GM18519 (cell line): Measurements from ENCODE around the gene CHST12.
"Not testable (repeated sequence)": the region's sequence is repeated elsewhere in the genome, so short reads cannot be mapped to it uniquely, and the experiment has no call there.

ENCODE experiments used
- ATAC-seq: cut with Tn5 transposase; IDR thresholded peaks from one replicate; pipeline ENCODE4 v1.9.1; 2021; ENCODE audit warnings: mild to moderate bottlenecking, moderate library complexity; ENCODE audit not compliant: unreplicated experiment, low FRiP score

The CHST12 gene

DNA sequence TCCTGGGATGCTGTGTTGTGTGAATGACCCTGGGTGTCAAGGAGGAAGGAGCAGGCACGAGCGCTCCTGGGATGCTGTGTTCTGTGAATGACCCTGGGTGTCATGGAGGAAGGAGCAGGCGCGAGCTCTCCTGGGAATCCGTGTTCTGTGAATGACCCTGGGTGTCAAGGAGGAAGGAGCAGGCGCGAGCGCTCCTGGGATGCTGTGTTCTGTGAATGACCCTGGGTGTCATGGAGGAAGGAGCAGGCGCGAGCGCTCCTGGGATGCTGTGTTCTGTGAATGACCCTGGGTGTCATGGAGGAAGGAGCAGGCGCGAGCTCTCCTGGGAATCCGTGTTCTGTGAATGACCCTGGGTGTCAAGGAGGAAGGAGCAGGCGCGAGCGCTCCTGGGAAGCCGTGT lies 25.9 kb upstream of the CHST12 start:
- not testable (repeated sequence) for ATAC-seq

GRCh38 chr7:2378125-2378524 lies 25.3 kb upstream of the CHST12 start:
- ATAC-seq = not testable (repeated sequence)

GRCh38 chr7:2379161-2379560 lies 24.2 kb upstream of the CHST12 start:
- ATAC-seq = no peak

DNA sequence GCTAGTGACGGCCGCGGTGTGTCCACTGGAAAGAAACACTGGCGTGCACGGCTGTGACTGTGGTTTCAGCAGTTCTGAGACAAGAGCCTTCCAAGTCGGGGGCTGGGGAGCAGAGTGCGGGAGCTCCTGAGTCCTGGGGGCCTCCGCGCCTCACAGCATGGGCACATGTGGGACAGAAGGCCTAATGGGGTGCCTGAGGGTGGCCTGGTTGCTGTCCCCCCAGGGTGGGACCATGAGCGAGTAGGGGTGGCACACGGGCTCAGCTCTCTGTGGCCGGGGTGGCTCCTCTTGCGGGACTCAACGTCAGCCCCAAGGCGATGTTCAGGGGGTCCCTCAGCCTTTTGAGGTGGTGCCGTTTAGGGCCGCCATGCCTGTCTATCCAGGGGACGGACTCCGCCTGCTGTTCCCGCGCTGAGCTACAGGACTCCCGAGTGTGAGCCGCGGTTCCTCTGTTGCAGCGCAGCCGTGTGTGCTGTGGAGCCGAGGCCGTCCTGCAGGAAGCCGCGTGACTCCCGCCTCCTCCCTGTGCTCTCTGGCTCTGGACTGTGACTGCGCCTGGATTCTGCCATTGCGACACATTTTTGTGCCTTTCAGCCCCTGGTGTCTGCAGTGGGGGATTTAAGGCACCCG lies 23.5 kb upstream of the CHST12 start:
- no peak for ATAC-seq

- ATAC-seq = no peak
Observed at GRCh38 chr7:2380461-2380860, 22.9 kb upstream of the CHST12 start.

DNA sequence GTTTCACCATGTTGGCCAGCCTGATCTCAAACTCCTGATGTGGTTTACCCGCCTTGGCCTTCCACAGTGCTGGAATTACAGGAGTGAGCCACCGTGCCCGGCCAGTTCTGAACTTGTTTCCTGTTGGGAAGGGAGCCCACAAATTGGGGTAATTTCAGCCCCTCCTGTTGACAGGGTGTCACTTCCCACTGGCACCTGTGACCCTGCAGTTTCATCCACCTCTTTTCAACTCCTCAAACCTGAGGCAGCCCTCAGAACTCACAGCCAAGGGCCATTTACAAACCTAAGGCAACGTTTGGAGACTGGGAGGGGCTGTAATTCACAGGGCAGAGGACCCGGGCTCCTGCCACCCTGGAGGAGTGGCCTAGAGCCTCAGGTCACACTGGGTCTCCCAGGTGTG lies 22.2 kb upstream of the CHST12 start:
- ATAC-seq = no peak

GRCh38 chr7:2381881-2382509 lies 21.4 kb upstream of the CHST12 start:
- no peak for ATAC-seq

DNA sequence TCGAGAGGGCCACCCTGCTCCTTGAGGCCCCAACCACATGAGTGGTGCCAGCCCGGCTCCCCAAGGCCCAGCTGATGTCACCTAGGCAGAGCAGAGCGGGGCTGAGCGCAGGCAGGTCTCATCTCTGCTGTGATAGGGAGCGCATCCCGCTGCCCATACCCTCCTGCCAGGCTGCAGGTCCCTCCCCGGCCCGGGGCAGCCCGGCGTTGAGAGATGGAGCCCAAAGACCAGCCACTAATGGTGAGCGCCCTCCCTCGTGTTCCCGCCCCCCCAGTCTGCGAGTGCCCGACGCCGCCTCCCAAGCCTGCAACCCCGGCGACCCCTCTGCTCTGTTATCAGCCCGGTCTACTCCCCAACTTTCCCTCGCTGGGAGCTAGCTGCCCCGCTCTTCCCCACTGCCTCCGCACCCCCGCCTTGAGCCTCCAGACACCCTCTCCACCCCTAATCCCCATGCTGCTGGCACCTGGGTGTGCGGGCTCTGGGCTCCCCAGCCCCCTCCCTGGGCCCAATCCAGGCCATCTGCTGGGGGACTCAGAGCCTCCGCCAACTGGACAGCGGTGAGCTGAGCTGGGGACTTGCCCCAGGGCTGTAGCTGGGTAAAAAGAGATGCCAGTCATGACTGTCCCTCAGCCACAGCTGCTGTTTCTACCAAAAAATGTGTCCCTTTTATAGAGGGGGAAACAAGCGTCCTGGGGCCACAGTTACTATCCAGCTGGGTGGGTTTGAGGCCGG lies 19.7 kb upstream of the CHST12 start:
- ATAC-seq = no peak

DNA sequence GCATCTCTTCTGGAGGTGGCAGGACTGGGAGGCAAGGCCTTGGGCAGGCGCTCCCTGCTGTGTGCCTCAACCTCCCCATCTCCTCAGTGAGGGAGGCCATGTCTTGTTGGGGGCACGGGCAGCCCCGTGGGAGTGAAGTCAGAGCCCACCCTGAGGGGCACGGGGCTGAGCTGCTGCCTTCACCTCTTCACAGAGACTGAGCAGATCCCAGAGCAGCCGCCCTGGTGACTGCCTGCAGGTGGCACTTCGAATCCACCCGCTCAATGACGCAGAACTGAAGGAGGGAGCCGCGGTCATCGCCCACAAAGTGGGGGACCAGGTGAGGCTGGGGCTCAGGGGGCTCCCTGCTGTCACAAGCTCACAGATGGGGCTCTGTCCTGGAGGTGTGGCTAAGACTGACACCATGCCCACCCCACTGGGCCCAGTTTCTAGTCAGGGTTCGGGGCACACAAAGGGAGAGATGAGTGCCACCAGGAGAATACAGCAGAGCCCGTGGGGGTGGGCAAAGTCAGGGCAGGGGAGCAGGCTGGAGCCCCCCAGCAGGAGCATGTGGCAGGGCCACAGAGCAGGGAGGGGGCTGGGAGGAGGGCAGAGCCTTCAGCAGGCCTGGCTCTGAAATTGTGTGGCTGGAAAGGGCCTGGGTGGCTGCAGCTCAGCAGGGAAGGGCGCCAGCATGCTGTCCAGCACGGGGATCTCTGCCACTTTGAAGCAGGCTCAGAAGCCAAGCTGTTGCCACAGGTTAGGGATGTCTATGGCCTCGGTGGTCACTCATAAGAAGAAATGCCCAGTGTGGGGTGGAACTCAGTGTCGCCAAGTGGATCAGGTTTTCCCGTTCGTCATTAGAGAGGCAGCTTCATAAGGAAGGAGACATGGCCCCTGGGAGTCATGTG lies 18.8 kb upstream of the CHST12 start:
- ATAC-seq = no peak

DNA sequence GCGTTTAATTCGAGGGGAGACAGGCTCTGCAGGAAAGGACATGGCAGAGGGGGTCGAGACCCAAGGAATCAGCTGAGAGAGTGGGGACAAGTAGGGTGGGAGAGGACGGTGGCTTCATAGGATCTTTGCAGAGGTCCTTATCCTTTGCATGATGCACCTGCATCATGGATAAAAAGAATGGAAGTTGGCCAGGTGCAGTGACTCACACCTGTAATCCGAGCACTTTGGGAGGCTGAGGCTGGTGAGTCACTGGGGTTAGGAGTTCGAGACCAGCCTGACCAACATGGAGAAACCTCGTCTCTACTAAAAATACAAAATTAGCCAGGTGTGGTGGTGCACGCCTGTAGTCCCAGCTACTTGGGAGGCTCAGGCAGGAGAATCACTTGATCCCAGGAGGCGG lies 17.3 kb upstream of the CHST12 start:
- ATAC-seq = not testable (repeated sequence)

- no peak for ATAC-seq
Observed at GRCh38 chr7:2386964-2387669, 16.3 kb upstream of the CHST12 start.

- no peak for ATAC-seq
Observed at GRCh38 chr7:2387897-2388636, 15.3 kb upstream of the CHST12 start.

DNA sequence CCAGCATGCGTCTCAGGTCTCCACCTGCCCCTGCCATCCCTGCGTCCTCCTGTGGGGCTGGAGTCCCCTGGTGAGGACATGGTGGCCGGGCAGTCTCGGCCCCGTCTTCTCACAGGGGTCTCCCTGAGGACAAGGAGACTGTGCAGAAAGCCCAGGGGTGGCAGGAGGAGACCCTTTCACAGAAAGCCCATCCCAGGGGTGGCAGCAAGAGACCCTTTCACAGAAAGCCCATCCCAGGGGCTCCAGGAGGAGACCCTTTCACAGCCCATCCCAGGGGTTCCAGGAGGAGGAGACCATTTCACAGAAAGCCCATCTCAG lies 14.8 kb upstream of the CHST12 start:
- no peak for ATAC-seq

- not testable (repeated sequence) for ATAC-seq
Observed at GRCh38 chr7:2390020-2390816, 13.2 kb upstream of the CHST12 start.

- ATAC-seq = no peak
Observed at GRCh38 chr7:2393706-2394105, 9.7 kb upstream of the CHST12 start.

DNA sequence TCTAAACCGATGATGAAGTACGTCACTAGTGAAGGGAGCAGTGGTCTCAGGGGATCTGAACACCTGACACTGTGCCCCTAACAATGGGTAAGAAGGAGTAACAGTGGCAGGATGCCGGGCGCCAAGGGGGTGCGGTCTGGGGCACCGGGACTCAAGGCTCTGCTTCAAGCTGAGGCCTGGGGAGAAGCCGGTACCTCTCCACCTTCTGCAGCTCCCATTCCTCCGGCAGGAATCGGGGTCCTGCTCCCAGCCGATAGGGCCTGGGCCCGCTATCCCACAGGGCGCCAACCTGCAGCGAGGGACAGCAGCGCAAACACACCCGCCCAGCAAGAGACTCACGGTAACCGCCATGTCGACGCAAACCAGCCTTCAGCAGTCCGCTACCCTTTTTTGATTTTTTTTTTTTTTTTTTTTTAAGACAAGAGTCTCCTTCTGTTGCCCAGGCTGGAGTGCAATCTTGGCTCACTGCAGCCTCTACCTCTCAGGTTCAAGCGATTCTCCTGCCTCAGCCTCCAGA lies 8.8 kb upstream of the CHST12 start:
- no peak for ATAC-seq

DNA sequence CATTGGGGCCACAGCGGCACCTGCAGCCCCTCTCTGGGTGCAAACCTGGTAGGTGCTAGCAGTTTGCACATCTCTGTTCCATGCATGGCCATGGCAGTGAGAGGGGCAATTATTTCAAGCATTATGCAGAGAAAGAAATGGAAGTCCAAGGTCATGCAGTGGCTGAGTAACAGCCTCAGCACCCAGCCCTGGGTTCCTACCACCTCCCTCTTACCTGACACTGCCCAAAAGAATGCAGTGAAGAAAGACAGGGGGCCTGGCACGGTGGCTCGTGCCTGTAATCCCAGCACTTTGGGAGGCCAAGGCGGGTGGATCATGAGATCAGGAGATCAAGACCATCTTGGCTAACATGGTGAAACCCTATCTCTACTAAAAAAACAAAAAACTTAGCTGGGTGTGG lies 4.9 kb upstream of the CHST12 start:
- ATAC-seq = no peak

- no peak for ATAC-seq
Observed at GRCh38 chr7:2399848-2400587, 3.4 kb upstream of the CHST12 start.
